RWPE1 (cell line): Measurements from ENCODE around the gene PDHA1.

Source experiments
- CTCF ChIA-PET: fragments of 350-600 bp; sonication (Branson Sonifier 250); formaldehyde crosslinking; extraction: SDS; loops from one replicate; lab custom pipeline; 2021; lab: Yijun Ruan, JAX
- POLR2A ChIA-PET: fragments of 400-600 bp; formaldehyde crosslinking; extraction: SDS; loops from one replicate; lab custom pipeline; 2020; ENCODE audit warnings: antibody characterized with exemption; ENCODE audit not compliant: low non-redundant PET; lab: Yijun Ruan, JAX
- DNase-seq: peaks from one replicate; pipeline ENCODE4 v3.0.0; 2012; ENCODE audit warnings: low spot score
- H3K27ac ChIP-seq: fragments of 450-650 bp; 2 replicates; pipeline ENCODE4 v1.5.1; 2017
- TF ChIP-seq, protein P1 (sequence below): fragments of 450-650 bp; conservative IDR thresholded peaks from 2 replicates; pipeline ENCODE4 v1.5.1; 2017; ENCODE audit warnings: low read depth, mild to moderate bottlenecking

Gene PDHA1

DNA sequence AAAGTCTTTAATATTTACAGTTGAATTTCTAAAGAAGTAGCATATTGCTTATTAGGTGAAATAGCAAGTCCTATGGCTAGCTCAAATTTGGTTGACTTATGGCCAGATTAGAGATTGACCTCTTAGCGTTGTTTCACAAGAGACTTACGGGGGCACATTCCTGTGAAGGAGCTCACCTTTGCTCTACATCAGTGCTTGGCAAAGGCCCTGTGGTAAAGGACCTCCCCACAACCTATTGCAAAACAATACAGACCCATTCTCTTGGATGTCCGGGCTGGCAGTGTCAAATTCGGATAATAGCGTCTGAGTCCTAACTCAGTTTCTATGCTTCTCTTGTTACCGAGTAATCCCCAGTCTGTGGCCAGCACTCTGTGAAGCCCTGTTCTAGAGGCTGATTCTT lies 10.9 kb downstream of the PDHA1 start:
- no peak for DNase-seq
- CTCF ChIA-PET, result no interaction called here
- H3K27ac ChIP-seq, result no peak overlapping the region
- TF ChIP-seq, protein P1, sequence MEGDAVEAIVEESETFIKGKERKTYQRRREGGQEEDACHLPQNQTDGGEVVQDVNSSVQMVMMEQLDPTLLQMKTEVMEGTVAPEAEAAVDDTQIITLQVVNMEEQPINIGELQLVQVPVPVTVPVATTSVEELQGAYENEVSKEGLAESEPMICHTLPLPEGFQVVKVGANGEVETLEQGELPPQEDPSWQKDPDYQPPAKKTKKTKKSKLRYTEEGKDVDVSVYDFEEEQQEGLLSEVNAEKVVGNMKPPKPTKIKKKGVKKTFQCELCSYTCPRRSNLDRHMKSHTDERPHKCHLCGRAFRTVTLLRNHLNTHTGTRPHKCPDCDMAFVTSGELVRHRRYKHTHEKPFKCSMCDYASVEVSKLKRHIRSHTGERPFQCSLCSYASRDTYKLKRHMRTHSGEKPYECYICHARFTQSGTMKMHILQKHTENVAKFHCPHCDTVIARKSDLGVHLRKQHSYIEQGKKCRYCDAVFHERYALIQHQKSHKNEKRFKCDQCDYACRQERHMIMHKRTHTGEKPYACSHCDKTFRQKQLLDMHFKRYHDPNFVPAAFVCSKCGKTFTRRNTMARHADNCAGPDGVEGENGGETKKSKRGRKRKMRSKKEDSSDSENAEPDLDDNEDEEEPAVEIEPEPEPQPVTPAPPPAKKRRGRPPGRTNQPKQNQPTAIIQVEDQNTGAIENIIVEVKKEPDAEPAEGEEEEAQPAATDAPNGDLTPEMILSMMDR, result no peak
- POLR2A ChIA-PET, result no interaction called here

DNA sequence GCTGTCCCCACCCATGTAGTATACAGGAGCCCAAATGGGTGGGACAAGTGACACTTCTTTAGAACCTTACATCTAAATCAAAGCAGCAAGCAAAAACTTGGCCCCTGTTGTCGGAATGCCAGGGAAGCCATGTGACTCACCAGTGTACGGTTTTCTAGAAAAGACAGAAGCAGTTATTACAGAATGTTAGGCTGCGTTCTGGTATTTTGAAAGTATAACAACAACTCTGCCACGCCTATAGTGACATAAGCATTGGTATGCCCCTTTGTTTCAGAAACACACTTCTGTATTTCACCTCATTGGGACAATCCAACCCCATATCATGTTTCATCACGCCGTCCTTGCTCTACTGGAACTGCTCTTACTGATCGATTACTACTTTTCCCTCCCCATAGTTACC lies 14.8 kb downstream of the PDHA1 start:
- no peak overlapping the region for H3K27ac ChIP-seq
- POLR2A ChIA-PET, result no interaction called here
- DNase-seq, result no peak
- TF ChIP-seq, protein P1, result no peak
- CTCF ChIA-PET, result no interaction called here

DNA sequence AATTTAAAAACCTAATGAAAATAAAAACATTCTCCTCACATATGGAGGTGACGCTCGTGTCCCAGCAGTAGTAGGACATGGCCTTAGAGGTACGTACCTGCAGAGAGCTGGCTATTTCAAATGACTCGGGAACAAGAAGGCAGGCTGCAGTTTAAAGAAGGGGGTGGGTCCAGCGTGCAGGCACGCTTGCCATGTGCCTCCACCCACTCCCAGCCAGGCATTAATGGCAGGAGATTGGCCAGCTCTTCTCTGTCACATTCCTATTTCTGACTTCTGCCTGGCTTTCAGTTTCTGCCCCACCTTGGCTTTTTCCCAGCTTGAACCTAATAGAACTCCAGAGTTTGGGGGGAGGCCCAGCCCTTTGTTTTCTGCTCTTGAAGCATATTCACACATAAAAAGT lies 17.2 kb downstream of the PDHA1 start:
- no peak overlapping the region for H3K27ac ChIP-seq
- DNase-seq, result no peak
- CTCF ChIA-PET, result interaction anchor here (1.3 kb wide), 1 partner anchor 12 kb away, joined by 3 read pairs; no protein-coding TSS in a partner anchor
- POLR2A ChIA-PET, result no interaction called here
- TF ChIP-seq, protein P1, result no peak

DNA sequence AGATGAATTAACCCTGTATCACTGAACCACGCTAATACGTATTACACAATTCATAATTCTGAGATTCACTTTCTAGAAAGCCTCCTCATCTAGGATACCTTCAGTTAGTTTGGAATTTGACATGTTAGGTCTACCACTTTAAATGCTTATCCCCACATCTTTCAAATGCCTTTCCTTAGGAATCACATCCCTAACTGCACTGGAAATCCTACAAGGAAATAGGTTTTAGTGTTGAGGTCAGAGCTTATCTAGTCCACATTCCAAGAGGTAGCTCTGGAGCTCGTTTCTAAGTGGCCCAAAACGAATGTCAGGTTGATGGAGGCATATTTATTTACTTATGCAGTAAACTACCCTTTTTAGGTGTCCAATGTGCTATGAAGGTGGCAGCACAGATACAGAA lies 18.0 kb downstream of the PDHA1 start:
- POLR2A ChIA-PET, result no interaction called here
- DNase-seq, result no peak
- no peak overlapping the region for H3K27ac ChIP-seq
- TF ChIP-seq, protein P1, result no peak
- CTCF ChIA-PET, result interaction anchor here (1.3 kb wide), 1 partner anchor 11 kb away, joined by 3 read pairs; no protein-coding TSS in a partner anchor

DNA sequence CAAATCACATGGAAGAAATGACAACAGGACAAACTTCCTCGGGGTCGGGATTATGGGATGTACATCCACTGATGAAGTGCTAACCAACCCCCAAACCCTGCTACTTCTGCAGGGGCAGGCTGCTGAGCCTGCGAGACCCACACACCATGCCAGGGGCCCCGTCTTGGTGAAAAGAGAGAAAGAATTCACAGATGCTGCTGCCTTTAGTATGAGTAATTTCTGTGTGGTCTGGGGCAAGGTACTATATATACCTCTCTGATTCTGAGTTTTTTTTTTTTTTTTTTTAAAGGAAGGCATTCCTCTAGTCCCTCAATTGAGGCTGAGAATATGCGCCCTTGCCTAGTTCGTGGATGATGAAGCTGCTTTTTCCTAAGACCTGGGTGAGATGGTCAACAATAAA lies 24.8 kb downstream of the PDHA1 start:
- DNase-seq, result no peak
- H3K27ac ChIP-seq, result no peak overlapping the region
- ChIA-PET POLR2A (no interaction called here), CTCF (no interaction called here)
- TF ChIP-seq, protein P1, result no peak

DNA sequence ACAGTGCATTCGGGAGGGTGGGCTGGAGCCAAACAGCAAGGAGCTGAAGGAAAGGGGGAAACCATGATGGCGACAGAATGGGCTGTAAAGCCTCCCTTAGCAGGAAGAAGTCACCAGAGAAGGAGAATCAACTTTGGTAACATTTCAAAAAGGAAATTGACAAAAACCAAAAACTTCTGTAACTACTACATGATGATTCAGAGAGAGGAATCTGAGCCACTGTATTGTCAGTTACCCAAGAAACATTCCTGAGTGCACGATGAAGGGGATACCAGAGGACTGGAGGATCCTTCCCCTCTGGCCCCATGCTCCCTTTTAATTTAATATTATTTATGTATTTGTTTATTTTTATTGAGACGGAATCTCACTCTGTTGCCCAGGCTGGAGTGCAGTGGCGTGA lies 26.3 kb downstream of the PDHA1 start:
- H3K27ac ChIP-seq, result no peak overlapping the region
- POLR2A ChIA-PET, result no interaction called here

More for the DNA sequence above, 26.3 kb downstream of the PDHA1 start:
- CTCF ChIA-PET, result interaction anchor here (0.7 kb wide), 1 partner anchor 894 kb away, joined by 4 read pairs; no protein-coding TSS in a partner anchor
- TF ChIP-seq, protein P1, result no peak
- no peak for DNase-seq
